K562 (cell line): ENCODE data around the gene PNMT. TPM values are rescaled to one million over a fixed set of nuclear protein-coding genes. Genes with fewer than 3 reads are reported as not detected.

Experiments used
- ATAC-seq: fragments of 200-7000 bp; cut with Tn5 transposase; 3 replicates; pipeline ENCODE4 v1.9.1; 2020; ENCODE audit warnings: moderate library complexity
- BruUV-seq: library from RNA; stranded (reverse); fragments of 400-500 nt; replicated peaks from 2 replicates; lab custom pipeline; 2021; lab: Mats Ljungman, UMichigan
- CTCF ChIA-PET: fragments of 300-600 bp; formaldehyde crosslinking; extraction: SDS; loops from one replicate; lab custom pipeline; 2021; ENCODE audit warnings: low intra/inter-chr PET ratio; lab: Yijun Ruan, JAX
- POLR2A ChIA-PET: fragments of 300-600, 350-650 bp; sonication (Branson Sonifier 250); formaldehyde crosslinking; extraction: SDS; loops from one replicate; lab custom pipeline; 2021; ENCODE audit warnings: antibody characterized with exemption, inconsistent platforms; lab: Yijun Ruan, JAX
- DNase-seq, 4 experiments: peaks; one replicate each; pipeline versions ENCODE4 v3.0.0 to v3.0.0-alpha.2; 2011 to 2018; ENCODE audit warnings: low spot score in 3 of 4, mixed read lengths in 3 of 4; ENCODE audit errors: extremely low read depth in 1 of 4
- FAIRE-seq: peaks from 2 replicates; lab custom pipeline; 2011; peaks lifted over from hg19 to GRCh38; lab: Jason Lieb, UNC
- H2AFZ ChIP-seq: 2 replicates; pipeline ENCODE4 v1.6.0; 2011; ENCODE audit warnings: low read depth, low read length, control low read depth, inconsistent platforms
- H3K27ac ChIP-seq: fragments of 200-600 bp; 3 replicates; pipeline ENCODE4 v1.8.0; 2011; ENCODE audit warnings: low read depth, mild to moderate bottlenecking, control low read depth, inconsistent platforms, low read length, moderate library complexity, mixed read lengths; ENCODE audit errors: extremely low read depth
- H3K27me3 ChIP-seq, 2 experiments: fragments of 300-600 bp in 1 of 2; 2 replicates in 1 of 2; 3 replicates in 1 of 2; pipeline versions ENCODE4 v1.6.0 to v1.8.0; 2011; ENCODE audit warnings: inconsistent platforms in 2 of 2, low read length in 2 of 2, mild to moderate bottlenecking in 1 of 2, mixed read lengths in 1 of 2, moderate library complexity in 1 of 2; ENCODE audit not compliant: control insufficient read depth in 2 of 2, insufficient read depth in 2 of 2
- H3K36me3 ChIP-seq: fragments of 300-600 bp; 3 replicates; pipeline ENCODE4 v1.8.0; 2011; ENCODE audit warnings: mild to moderate bottlenecking, low read length, inconsistent platforms; ENCODE audit not compliant: control insufficient read depth, insufficient read depth
- H3K4me1 ChIP-seq, 2 experiments: fragments of 200-600 bp in 1 of 2; replicated peaks in 1 of 2; 2 replicates in 1 of 2; 3 replicates in 1 of 2; pipeline versions ENCODE4 v1.5.1 to v1.8.0; 2011; ENCODE audit warnings: inconsistent platforms in 2 of 2, low read length in 2 of 2, mild to moderate bottlenecking in 1 of 2, mixed read lengths in 1 of 2, moderate library complexity in 1 of 2; ENCODE audit not compliant: control insufficient read depth in 2 of 2, insufficient read depth in 2 of 2
- H3K4me2 ChIP-seq: 2 replicates; pipeline ENCODE4 v1.6.1; 2011; ENCODE audit warnings: low read length, control low read depth, inconsistent platforms, mixed read lengths; ENCODE audit not compliant: insufficient read depth
- H3K4me3 ChIP-seq: fragments of 200-600 bp; sonication (generic), shearing (Covaris generic); 2 replicates; pipeline ENCODE4 v1.5.1; 2016; ENCODE audit warnings: control low read depth, inconsistent platforms
- H3K79me2 ChIP-seq: fragments of 200-600 bp; 3 replicates; pipeline ENCODE4 v1.8.0; 2011; ENCODE audit warnings: low read length, inconsistent platforms; ENCODE audit not compliant: control insufficient read depth, insufficient read depth
- H3K9ac ChIP-seq, 2 experiments: 2 replicates each; pipeline versions ENCODE4 v1.6.0 to v1.6.1; 2011; ENCODE audit warnings: low read depth in 2 of 2, low read length in 2 of 2, control low read depth in 1 of 2, inconsistent platforms in 1 of 2, mild to moderate bottlenecking in 1 of 2, mixed read lengths in 1 of 2; ENCODE audit not compliant: insufficient read depth in 1 of 2
- H3K9me1 ChIP-seq: one replicate; pipeline ENCODE4 v1.6.0; 2011; ENCODE audit warnings: inconsistent platforms, mild to moderate bottlenecking, low read length, moderate library complexity; ENCODE audit not compliant: control insufficient read depth, insufficient read depth
- H3K9me3 ChIP-seq: replicated peaks from 2 replicates; pipeline ENCODE4 v1.5.1; 2011; ENCODE audit warnings: low read depth, low read length, inconsistent platforms; ENCODE audit not compliant: control insufficient read depth, insufficient read depth
- H4K20me1 ChIP-seq: replicated peaks from 2 replicates; pipeline ENCODE4 v1.6.1; 2011; ENCODE audit warnings: low read length, inconsistent platforms, mixed read lengths; ENCODE audit not compliant: control insufficient read depth, insufficient read depth
- NONO ChIP-seq, 2 experiments: fragments of 200-400 bp in 1 of 2; fragments of 450-650 bp in 1 of 2; formaldehyde crosslinking in 1 of 2; IDR thresholded peaks; 2 replicates each; pipeline ENCODE4 v1.6.1; 2017; ENCODE audit warnings: low read depth in 2 of 2, mild to moderate bottlenecking in 2 of 2, moderate library complexity in 2 of 2, low read length in 1 of 2
- ZBTB7A ChIP-seq: IDR thresholded peaks from 2 replicates; pipeline ENCODE4 v1.6.1; 2011; ENCODE audit warnings: low read depth, mild to moderate bottlenecking, low read length, moderate library complexity, borderline replicate concordance; ENCODE audit not compliant: control insufficient read depth
- ZNF384 ChIP-seq: IDR thresholded peaks from 2 replicates; pipeline ENCODE4 v1.6.1; 2012; ENCODE audit warnings: low read depth, low read length, improper control_type of control experiment
- WGBS: fragments of 100-300 bp; shearing (Covaris generic); methylation state at CpG from one replicate; pipeline ENCODE4 v1.1.6; 2016; ENCODE audit warnings: low coverage, mixed read lengths; ENCODE audit not compliant: insufficient coverage; ENCODE audit errors: missing lambda C conversion rate; 5-methylcytosine and 5-hydroxymethylcytosine counted together
- in situ Hi-C: fragments of 300-500 bp; cut with MboI; formaldehyde crosslinking; loops from 4 replicates; pipeline ENCODE4 v1.15.0; 2018; ENCODE audit warnings: inconsistent platforms, mixed read lengths
- intact Hi-C: fragments of 100-400 bp; cut with micrococcal nuclease; formaldehyde crosslinking; loops from 2 replicates; pipeline ENCODE4 v1.14.2; 2022
- polyA plus RNA-seq, 8 experiments: library from polyadenylated mRNA; depleted of rRNA in 4 of 8; stranded (reverse) in 5 of 8; unstranded in 3 of 8; fragments of >200 nt; fragmentation: Nextera tagmentation in 2 of 8; fragmentation: Illumina TruSeq in 1 of 8; extraction: Ambion mirVana in 2 of 8; extraction: Trizol in 1 of 8; gene quantifications; 2 replicates each; pipeline versions ENCODE4 v1.2.1 to v1.2.3, GENCODE V29; 2011 to 2014; ENCODE audit warnings: inconsistent platforms in 1 of 8, missing spikeins in 1 of 8
- total RNA-seq, 7 experiments: library from RNA; depleted of rRNA in 6 of 7; stranded (reverse); fragments of >200 nt in 6 of 7; fragmentation: Illumina TruSeq in 2 of 7; extraction: Trizol in 2 of 7; gene quantifications; 2 replicates each; pipeline versions ENCODE4 v1.2.1 to v1.2.3, GENCODE V29; 2011 to 2021; ENCODE audit warnings: low replicate concordance in 1 of 7
- TF ChIP-seq, protein P1 (sequence below): fragments of 200-800 bp; sonication (Bioruptor generic); IDR thresholded peaks from 2 replicates; pipeline ENCODE4 v1.6.1; 2017; ENCODE audit warnings: missing genetic modification characterization, missing compliant biosample characterization
- TF ChIP-seq, protein P2 (sequence below): fragments of 200-800 bp; sonication (Bioruptor generic); IDR thresholded peaks from 2 replicates; pipeline ENCODE4 v1.6.1; 2016; ENCODE audit warnings: missing genetic modification characterization, missing compliant biosample characterization

PNMT gene
- total and polyA plus RNA-seq, 9 of the 15 experiments (the other 6 are each of a cell fraction or from before 2014, with no cell fraction given), result 0.55 to 18.1 (median 5.8) TPM

DNA sequence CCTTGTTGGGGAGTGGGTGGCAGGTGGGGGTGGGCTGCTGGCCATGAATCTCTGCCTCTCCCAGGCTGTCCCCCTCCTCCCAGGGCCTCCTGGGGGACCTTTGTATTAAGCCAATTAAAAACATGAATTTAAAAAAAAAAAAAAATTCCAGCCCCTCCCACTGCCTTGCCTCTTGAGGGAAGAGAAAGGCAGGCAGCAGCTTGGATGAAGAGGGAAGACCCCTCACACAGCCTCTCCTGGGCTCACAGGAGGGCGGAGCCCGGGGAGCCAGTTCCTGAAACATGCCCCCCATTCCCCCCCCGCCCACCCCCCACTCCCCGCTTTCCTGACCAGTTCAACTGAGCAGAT, 4.9 kb upstream of the PNMT start:
- ChIA-PET POLR2A (interaction anchor here (0.7 to 1.0 kb wide), 3 partner anchors 12 to 25 kb away, joined by 3 to 4 read pairs (median 4); partner anchors contain the start of gene PGAP3), CTCF (interaction anchor here (0.7 kb wide), 1 partner anchor 10 kb away, joined by 3 read pairs; no protein-coding TSS in a partner anchor)
- H3K4me2 ChIP-seq, result no peak overlapping the region
- peak in 2 of 4 experiments; percentile 45 to 46 for DNase-seq
- intact Hi-C loops, result no loop called here
- H3K36me3 ChIP-seq, result peaks cover 47% of the 10 kb centered on the region; the same call in 1 of the 3 replicates
- in situ Hi-C loops, result no loop called here
- no peak overlapping the region for H3K27ac ChIP-seq
- no peaks in the 10 kb centered on the region for H3K9me1 ChIP-seq
- no peak for FAIRE-seq
- no peaks in the 10 kb centered on the region for H3K9me3 ChIP-seq
- H3K27me3 ChIP-seq, result no peaks in the 10 kb centered on the region
- H4K20me1 ChIP-seq, result no peaks in the 10 kb centered on the region
- H3K9ac ChIP-seq, result no peak overlapping the region
- WGBS, result 35% methylated on average over 3 of the region's 4 CpGs
- 0 out of 3 replicates have a peak, but pooled peaks cover 2% of the 10 kb centered on the region for H3K79me2 ChIP-seq
- H3K4me1 ChIP-seq, result peaks cover 25 to 82% of the 10 kb centered on the region in 2 experiments
- H2AFZ ChIP-seq, result no peak overlapping the region
- H3K4me3 ChIP-seq, result no peak overlapping the region
- BruUV-seq, result no TSS peak
- ATAC-seq, result no peak
- TF ChIP-seq, protein P1, sequence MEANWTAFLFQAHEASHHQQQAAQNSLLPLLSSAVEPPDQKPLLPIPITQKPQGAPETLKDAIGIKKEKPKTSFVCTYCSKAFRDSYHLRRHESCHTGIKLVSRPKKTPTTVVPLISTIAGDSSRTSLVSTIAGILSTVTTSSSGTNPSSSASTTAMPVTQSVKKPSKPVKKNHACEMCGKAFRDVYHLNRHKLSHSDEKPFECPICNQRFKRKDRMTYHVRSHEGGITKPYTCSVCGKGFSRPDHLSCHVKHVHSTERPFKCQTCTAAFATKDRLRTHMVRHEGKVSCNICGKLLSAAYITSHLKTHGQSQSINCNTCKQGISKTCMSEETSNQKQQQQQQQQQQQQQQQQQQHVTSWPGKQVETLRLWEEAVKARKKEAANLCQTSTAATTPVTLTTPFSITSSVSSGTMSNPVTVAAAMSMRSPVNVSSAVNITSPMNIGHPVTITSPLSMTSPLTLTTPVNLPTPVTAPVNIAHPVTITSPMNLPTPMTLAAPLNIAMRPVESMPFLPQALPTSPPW (CRISPR knock-in tag), result peak; percentile 63; the same call in 1 of the 2 replicates
- TF ChIP-seq, protein P2, sequence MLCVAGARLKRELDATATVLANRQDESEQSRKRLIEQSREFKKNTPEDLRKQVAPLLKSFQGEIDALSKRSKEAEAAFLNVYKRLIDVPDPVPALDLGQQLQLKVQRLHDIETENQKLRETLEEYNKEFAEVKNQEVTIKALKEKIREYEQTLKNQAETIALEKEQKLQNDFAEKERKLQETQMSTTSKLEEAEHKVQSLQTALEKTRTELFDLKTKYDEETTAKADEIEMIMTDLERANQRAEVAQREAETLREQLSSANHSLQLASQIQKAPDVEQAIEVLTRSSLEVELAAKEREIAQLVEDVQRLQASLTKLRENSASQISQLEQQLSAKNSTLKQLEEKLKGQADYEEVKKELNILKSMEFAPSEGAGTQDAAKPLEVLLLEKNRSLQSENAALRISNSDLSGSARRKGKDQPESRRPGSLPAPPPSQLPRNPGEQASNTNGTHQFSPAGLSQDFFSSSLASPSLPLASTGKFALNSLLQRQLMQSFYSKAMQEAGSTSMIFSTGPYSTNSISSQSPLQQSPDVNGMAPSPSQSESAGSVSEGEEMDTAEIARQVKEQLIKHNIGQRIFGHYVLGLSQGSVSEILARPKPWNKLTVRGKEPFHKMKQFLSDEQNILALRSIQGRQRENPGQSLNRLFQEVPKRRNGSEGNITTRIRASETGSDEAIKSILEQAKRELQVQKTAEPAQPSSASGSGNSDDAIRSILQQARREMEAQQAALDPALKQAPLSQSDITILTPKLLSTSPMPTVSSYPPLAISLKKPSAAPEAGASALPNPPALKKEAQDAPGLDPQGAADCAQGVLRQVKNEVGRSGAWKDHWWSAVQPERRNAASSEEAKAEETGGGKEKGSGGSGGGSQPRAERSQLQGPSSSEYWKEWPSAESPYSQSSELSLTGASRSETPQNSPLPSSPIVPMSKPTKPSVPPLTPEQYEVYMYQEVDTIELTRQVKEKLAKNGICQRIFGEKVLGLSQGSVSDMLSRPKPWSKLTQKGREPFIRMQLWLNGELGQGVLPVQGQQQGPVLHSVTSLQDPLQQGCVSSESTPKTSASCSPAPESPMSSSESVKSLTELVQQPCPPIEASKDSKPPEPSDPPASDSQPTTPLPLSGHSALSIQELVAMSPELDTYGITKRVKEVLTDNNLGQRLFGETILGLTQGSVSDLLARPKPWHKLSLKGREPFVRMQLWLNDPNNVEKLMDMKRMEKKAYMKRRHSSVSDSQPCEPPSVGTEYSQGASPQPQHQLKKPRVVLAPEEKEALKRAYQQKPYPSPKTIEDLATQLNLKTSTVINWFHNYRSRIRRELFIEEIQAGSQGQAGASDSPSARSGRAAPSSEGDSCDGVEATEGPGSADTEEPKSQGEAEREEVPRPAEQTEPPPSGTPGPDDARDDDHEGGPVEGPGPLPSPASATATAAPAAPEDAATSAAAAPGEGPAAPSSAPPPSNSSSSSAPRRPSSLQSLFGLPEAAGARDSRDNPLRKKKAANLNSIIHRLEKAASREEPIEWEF (CRISPR knock-in tag), result no peak
- TF ChIP-seq ZBTB7A (peak; percentile 46; the same call in 1 of the 2 replicates), ZNF384 (0 out of 2 replicates have a peak, but pooled peaks have one; percentile 66), NONO (IDR thresholded peaks at IDR 0.05; ENCODE audit: low read depth in 2 of 2, low read length in 1 of 2) (no peak)
